Esophagus squamous epithelium (tissue), 4 donors: Measurements from ENCODE around the gene CTNNA1.

Experiments used
- CTCF ChIP-seq, 6 experiments: fragments of 450-650 bp in 4 of 6; fragments of 200-600 bp in 2 of 6; sonication (generic) in 2 of 6; IDR thresholded peaks; one replicate each; pipeline ENCODE4 v1.5.1; 2016 to 2019; ENCODE audit warnings: antibody characterized with exemption in 6 of 6, mild to moderate bottlenecking in 4 of 6, moderate library complexity in 4 of 6
- POLR2A ChIP-seq, 4 donors: fragments of 450-650 bp; IDR thresholded peaks; one replicate each; pipeline ENCODE4 v1.6.1; 2017; ENCODE audit warnings: antibody characterized with exemption in 4 of 4, mild to moderate bottlenecking in 4 of 4, moderate library complexity in 3 of 4

DNA sequence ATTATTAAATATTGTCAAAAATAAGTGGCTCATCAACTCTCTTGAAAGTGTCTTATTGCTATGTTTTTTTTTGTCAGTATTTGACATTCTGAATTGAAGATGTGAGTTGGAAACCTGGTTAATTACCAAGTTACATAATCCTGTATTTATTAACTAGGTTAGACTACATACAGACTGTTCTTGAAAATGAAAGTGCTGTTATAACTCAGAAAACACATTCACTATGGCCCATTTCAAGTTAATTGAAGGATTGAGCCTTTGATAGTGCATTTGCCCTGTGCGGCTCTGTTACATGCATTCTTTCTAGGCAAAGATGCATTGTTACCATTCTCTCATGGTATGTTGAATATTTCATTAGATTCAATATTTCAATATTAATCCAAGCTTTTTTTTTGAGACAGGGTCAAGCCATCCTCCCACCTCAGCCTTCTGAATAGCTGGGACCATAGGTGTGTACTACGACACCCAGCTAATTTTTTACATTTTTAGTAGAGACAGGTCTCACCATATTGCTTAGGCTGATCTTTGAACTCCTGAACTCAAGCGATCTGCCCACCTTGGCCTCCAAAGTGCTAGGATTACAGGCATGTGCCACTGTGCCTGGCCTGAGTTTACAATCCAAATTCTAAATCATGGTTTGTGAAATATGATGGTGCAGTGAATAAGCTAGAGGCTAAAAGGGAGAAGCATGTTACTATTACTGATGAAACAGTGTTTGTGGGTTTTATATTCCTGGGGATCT is 10.0 kb downstream of the CTNNA1 start:
- TF ChIP-seq CTCF (IDR thresholded peaks at IDR 0.05) (no peak), POLR2A (IDR thresholded peaks at IDR 0.05) (no peak)
